Thoracic aorta (tissue), 2 donors: Measurements from ENCODE around the gene CNTLN. TPM values are rescaled to one million over a fixed set of nuclear protein-coding genes. Genes with fewer than 3 reads are reported as not detected.

ENCODE experiments used
- ATAC-seq: fragments of 150-250 bp; one replicate; pipeline ENCODE4 v1.8.0; 2017; ENCODE audit warnings: low read depth; ENCODE audit not compliant: insufficient number of reproducible peaks, low FRiP score
- DNase-seq: peaks from one replicate; pipeline ENCODE4 v3.0.0-alpha.2; 2020; ENCODE audit warnings: low spot score
- H3K27ac ChIP-seq, 2 donors: fragments of 200-600 bp; sonication (generic); 1 replicate in 1 of 2; 2 replicates in 1 of 2; pipeline ENCODE4 v1.5.1; 2016; ENCODE audit warnings: mild to moderate bottlenecking in 2 of 2, moderate library complexity in 2 of 2
- H3K27me3 ChIP-seq: fragments of 200-600 bp; sonication (generic); replicated peaks from 2 replicates; pipeline ENCODE4 v1.6.0; 2016; ENCODE audit warnings: mild to moderate bottlenecking; ENCODE audit not compliant: insufficient read depth
- H3K36me3 ChIP-seq: fragments of 200-600 bp; sonication (generic); one replicate; pipeline ENCODE4 v1.5.1; 2016
- H3K4me1 ChIP-seq, 2 donors: fragments of 200-600 bp; sonication (generic); 1 replicate in 1 of 2; 2 replicates in 1 of 2; pipeline versions ENCODE4 v1.5.1 to v1.6.0; 2016; ENCODE audit warnings: low read depth in 2 of 2, mild to moderate bottlenecking in 1 of 2; ENCODE audit not compliant: control insufficient read depth in 1 of 2
- H3K4me3 ChIP-seq: fragments of 200-600 bp; sonication (generic); 2 replicates; pipeline ENCODE4 v1.5.1; 2016; ENCODE audit warnings: mild to moderate bottlenecking
- H3K9me3 ChIP-seq: fragments of 200-600 bp; sonication (generic); 2 replicates; pipeline ENCODE4 v1.5.1; 2016
- total RNA-seq, 2 donors: library from RNA; depleted of rRNA; stranded (reverse); fragments of >200 nt; gene quantifications; one replicate each; pipeline versions ENCODE4 v1.1.0 to v1.2.3, GENCODE V29; 2016
- TF ChIP-seq, protein P1 (sequence below): fragments of 200-600 bp; sonication (generic); IDR thresholded peaks from one replicate; pipeline ENCODE4 v1.5.1; 2019; ENCODE audit warnings: antibody characterized with exemption

Gene CNTLN
- total RNA-seq, 2 donors from 2014 or later, result 11.4 to 16.4 TPM

DNA sequence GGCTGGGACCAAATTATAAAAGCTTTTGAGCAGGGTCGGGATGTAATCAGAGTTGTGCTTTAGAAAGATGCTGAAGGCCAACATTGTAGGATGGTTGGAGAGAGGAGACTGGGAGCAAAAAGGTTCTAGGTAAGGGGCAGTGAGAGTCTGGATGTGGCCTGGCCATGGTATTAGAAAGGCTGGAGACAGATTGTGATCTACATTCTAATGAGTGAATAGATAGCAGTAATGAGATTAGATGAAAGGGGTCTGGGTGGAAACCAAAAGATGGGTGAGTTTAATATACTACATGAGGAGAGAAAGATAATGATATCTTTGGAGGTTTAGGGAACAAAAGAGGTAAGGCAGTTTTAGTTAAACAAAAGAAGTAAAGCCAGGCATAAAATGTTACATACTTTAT, 355.3 kb downstream of the CNTLN start:
- ATAC-seq (no peak), DNase-seq (no peak)
- Histone ChIP-seq H3K27me3 (no peaks in the 10 kb centered on the region), H3K4me1 (no peaks in the 10 kb centered on the region), H3K4me3 (no peak overlapping the region), H3K36me3 (peaks cover 3% of the 10 kb centered on the region), H3K9me3 (no peaks in the 10 kb centered on the region), H3K27ac (no peak overlapping the region)
- TF ChIP-seq, protein P1, sequence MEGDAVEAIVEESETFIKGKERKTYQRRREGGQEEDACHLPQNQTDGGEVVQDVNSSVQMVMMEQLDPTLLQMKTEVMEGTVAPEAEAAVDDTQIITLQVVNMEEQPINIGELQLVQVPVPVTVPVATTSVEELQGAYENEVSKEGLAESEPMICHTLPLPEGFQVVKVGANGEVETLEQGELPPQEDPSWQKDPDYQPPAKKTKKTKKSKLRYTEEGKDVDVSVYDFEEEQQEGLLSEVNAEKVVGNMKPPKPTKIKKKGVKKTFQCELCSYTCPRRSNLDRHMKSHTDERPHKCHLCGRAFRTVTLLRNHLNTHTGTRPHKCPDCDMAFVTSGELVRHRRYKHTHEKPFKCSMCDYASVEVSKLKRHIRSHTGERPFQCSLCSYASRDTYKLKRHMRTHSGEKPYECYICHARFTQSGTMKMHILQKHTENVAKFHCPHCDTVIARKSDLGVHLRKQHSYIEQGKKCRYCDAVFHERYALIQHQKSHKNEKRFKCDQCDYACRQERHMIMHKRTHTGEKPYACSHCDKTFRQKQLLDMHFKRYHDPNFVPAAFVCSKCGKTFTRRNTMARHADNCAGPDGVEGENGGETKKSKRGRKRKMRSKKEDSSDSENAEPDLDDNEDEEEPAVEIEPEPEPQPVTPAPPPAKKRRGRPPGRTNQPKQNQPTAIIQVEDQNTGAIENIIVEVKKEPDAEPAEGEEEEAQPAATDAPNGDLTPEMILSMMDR, result no peak

DNA sequence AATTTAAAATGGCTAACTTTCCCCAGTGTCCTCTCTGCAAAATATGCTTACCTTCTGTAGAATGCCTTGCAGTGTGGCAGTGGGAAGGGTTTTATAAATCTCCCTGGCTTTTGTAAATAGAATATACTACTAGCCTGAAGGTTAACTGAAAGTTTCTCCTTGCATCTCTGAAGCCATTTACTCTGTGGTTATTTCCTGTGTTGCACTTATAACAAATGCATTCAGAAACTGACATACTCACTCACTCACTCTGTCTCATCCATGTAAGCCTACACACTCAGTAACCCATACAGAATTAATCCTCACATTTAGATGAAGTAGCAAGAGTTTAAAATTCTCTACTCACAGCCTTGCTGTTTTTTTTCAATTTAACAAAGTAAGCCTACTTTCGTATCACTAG, 356.9 kb downstream of the CNTLN start:
- H3K4me1 ChIP-seq, result no peaks in the 10 kb centered on the region

DNA sequence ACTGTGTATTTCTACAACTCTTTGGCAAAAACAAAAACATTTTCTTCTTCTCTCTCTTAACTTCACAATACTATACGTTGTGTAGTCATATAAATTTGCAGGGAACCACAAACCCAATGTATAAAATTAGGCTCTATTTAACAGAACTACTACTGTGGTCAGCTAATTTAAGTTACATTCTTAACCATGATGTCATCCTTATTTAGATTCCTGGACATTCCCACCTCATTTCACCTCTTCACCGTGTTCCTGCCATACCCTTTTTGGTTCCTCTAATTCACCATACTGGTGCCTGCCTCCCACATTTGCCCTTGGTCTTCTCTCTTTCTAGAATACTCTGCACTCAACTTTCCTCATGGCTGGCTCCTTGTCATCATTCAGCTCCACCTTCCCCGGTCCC, 368.4 kb downstream of the CNTLN start:
- DNase-seq (no peak), ATAC-seq (no peak)
- H3K4me1 ChIP-seq, result no peaks in the 10 kb centered on the region
- H3K9me3 ChIP-seq, result no peaks in the 10 kb centered on the region
- H3K36me3 ChIP-seq, result no peaks in the 10 kb centered on the region
- no peak overlapping the region for H3K27ac ChIP-seq
- H3K27me3 ChIP-seq, result no peaks in the 10 kb centered on the region
- TF ChIP-seq, protein P1, result no peak
- no peak overlapping the region for H3K4me3 ChIP-seq

More for the DNA sequence above, 356.9 kb downstream of the CNTLN start:
- Histone ChIP-seq H3K4me3 (no peak overlapping the region), H3K9me3 (no peaks in the 10 kb centered on the region), H3K36me3 (no peaks in the 10 kb centered on the region), H3K27me3 (no peaks in the 10 kb centered on the region), H3K27ac (no peak overlapping the region)
- DNase-seq (no peak), ATAC-seq (no peak)
- TF ChIP-seq, protein P1, result no peak

DNA sequence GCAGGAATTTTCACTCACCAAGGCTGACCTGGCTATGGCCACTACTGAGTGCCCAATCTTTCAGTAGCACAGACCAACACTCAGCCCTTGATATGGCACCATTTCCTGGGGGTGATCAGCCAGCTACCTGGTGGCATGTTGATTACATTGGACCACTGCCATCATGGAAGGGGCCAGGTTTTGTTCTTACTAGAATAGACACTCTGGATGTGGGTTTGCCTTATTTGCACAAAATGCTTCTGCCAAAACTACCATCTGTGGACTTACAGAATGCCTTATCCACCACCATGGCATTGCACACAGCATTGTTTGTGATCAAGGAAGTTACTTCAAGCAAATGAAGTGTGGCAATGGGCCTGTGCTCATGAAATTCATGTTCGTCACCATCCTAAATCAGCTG, 374.3 kb downstream of the CNTLN start:
- Histone ChIP-seq H3K9me3 (no peaks in the 10 kb centered on the region), H3K27me3 (no peaks in the 10 kb centered on the region), H3K4me3 (no peak overlapping the region), H3K36me3 (no peaks in the 10 kb centered on the region), H3K27ac (no peak overlapping the region), H3K4me1 (no peaks in the 10 kb centered on the region)
- no peak for DNase-seq
- ATAC-seq, result no peak
- TF ChIP-seq, protein P1, result no peak

GRCh38 chr9:17509701-17510100, 374.9 kb downstream of the CNTLN start:
- Histone ChIP-seq H3K36me3 (no peaks in the 10 kb centered on the region), H3K4me1 (peaks cover 0 to 1% of the 10 kb centered on the region in 2 donors), H3K4me3 (no peak overlapping the region), H3K27ac (no peak overlapping the region), H3K9me3 (no peaks in the 10 kb centered on the region), H3K27me3 (no peaks in the 10 kb centered on the region)
- no peak for ATAC-seq
- TF ChIP-seq, protein P1, result no peak
- no peak for DNase-seq
